ENCODE measurements around the gene KCNE3. TPM values are rescaled to one million over a fixed set of nuclear protein-coding genes. Genes with fewer than 3 reads are reported as not detected.
A peak's percentile ranks its signal among the peaks of the same experiment; 100 is the strongest.

KCNE3 gene
- polyA plus RNA-seq, 1 donor (not counting 4 experiments of a cell fraction or from before 2014, with no cell fraction given) = not detected

GRCh38 chr11:74493791-74494630, 26.7 kb upstream of the KCNE3 start:
- H3K79me2 ChIP-seq (ENCODE audit: control insufficient read depth, insufficient read depth, low read length) = no peaks in the 10 kb centered on the region
- peaks cover 9% of the 10 kb centered on the region for H3K4me1 ChIP-seq (ENCODE audit: control insufficient read depth, extremely low read depth, insufficient read depth, low read length)
- H3K27ac ChIP-seq (ENCODE audit: control insufficient read depth, insufficient read depth, low read length) = peak overlapping the region; percentile 89
- H3K9ac ChIP-seq (ENCODE audit: control insufficient read depth, extremely low read depth, insufficient read depth, low read length) = peak overlapping the region; percentile 90
- peak overlapping the region; percentile 59 to 80 (median 78) for H3K4me3 ChIP-seq (ENCODE audit: control insufficient read depth in 2 of 3, extremely low read depth in 1 of 3, insufficient read depth in 2 of 3, low read depth in 1 of 3, low read length in 3 of 3)
- peak overlapping the region; percentile 96 for H3K4me2 ChIP-seq (ENCODE audit: control insufficient read depth, extremely low read depth, insufficient read depth, low read depth, low read length)
- no peaks in the 10 kb centered on the region for H3K9me3 ChIP-seq (ENCODE audit: control insufficient read depth, low read depth, low read length)
- FAIRE-seq = peak; percentile 36
- peak overlapping the region; percentile 75 for H2AFZ ChIP-seq (ENCODE audit: control insufficient read depth, low read length)
- dilution Hi-C loops (cut with MboI; ENCODE audit: extremely low pct_ligation_motif_present, low sequenced_read_pairs) = loop anchor here (5.0 kb wide), 1 partner anchor 53 kb away; no protein-coding TSS in a partner anchor
- peak; percentile 80 for DNase-seq (ENCODE audit: low read depth, low spot score)
- H4K20me1 ChIP-seq (ENCODE audit: control insufficient read depth, extremely low read depth, insufficient read depth, low read length) = no peaks in the 10 kb centered on the region
- no peaks in the 10 kb centered on the region for H3K9me1 ChIP-seq (ENCODE audit: control insufficient read depth, extremely low read depth, insufficient read depth, low read length)
- TF ChIP-seq CTCF (optimal IDR thresholded peaks at IDR 0.05 in 1 of 3, IDR thresholded peaks at IDR 0.05 in 1 of 3, conservative IDR thresholded peaks at IDR 0.05 in 1 of 3; ENCODE audit: extremely low read depth in 1 of 3, insufficient read depth in 2 of 3, low read length in 3 of 3) = no peak
- no peak for TF ChIP-seq EZH2 (IDR thresholded peaks at IDR 0.05; ENCODE audit: low read length)
- H3K36me3 ChIP-seq (ENCODE audit: control insufficient read depth in 2 of 2, extremely low read depth in 1 of 2, insufficient read depth in 2 of 2, low read length in 2 of 2) = no peaks in the 10 kb centered on the region
- no peaks in the 10 kb centered on the region for H3K27me3 ChIP-seq (ENCODE audit: control insufficient read depth, extremely low read depth, insufficient read depth, low read length)

GRCh38 chr11:74492974-74493790, 25.8 kb upstream of the KCNE3 start, which contains the start of gene LIPT2:
Gene LIPT2 (minus strand): TSS chr11:74493724. CDS start chr11:74493703, 21 bp downstream.
- Histone ChIP-seq H3K4me3 (ENCODE audit: control insufficient read depth in 2 of 3, extremely low read depth in 1 of 3, insufficient read depth in 2 of 3, low read depth in 1 of 3, low read length in 3 of 3) (peak within 1 kb of the TSS; percentile 59 to 80 (median 78)), H3K9me3 (ENCODE audit: control insufficient read depth, low read depth, low read length) (no peaks in the 10 kb centered on the region), H3K9me1 (ENCODE audit: control insufficient read depth, extremely low read depth, insufficient read depth, low read length) (no peaks in the 10 kb centered on the region), H3K27ac (ENCODE audit: control insufficient read depth, insufficient read depth, low read length) (peak within 1 kb of the TSS; percentile 89), H3K4me1 (ENCODE audit: control insufficient read depth, extremely low read depth, insufficient read depth, low read length) (peaks cover 9% of the 10 kb centered on the region), H3K27me3 (ENCODE audit: control insufficient read depth, extremely low read depth, insufficient read depth, low read length) (no peaks in the 10 kb centered on the region), H2AFZ (ENCODE audit: control insufficient read depth, low read length) (peak within 1 kb of the TSS; percentile 82), H3K4me2 (ENCODE audit: control insufficient read depth, extremely low read depth, insufficient read depth, low read depth, low read length) (peak within 1 kb of the TSS; percentile 96), H3K36me3 (ENCODE audit: control insufficient read depth in 2 of 2, extremely low read depth in 1 of 2, insufficient read depth in 2 of 2, low read length in 2 of 2) (no peaks in the 10 kb centered on the region), H3K79me2 (ENCODE audit: control insufficient read depth, insufficient read depth, low read length) (no peaks in the 10 kb centered on the region), H3K9ac (ENCODE audit: control insufficient read depth, extremely low read depth, insufficient read depth, low read length) (peak within 1 kb of the TSS; percentile 90), H4K20me1 (ENCODE audit: control insufficient read depth, extremely low read depth, insufficient read depth, low read length) (no peaks in the 10 kb centered on the region)
- dilution Hi-C loops (cut with MboI; ENCODE audit: extremely low pct_ligation_motif_present, low sequenced_read_pairs) = loop anchor here (5.0 kb wide), 1 partner anchor 54 kb away; no protein-coding TSS in a partner anchor
- FAIRE-seq (no peak), DNase-seq (ENCODE audit: low read depth, low spot score) (peak; percentile 69)
- TF ChIP-seq CTCF (optimal IDR thresholded peaks at IDR 0.05 in 1 of 3, IDR thresholded peaks at IDR 0.05 in 1 of 3, conservative IDR thresholded peaks at IDR 0.05 in 1 of 3; ENCODE audit: extremely low read depth in 1 of 3, insufficient read depth in 2 of 3, low read length in 3 of 3) (no peak), EZH2 (IDR thresholded peaks at IDR 0.05; ENCODE audit: low read length) (no peak)

Measured in keratinocyte (primary cell).